Hepatocyte (in vitro differentiated cells): ENCODE data around the gene PRDM12. TPM values are rescaled to one million over a fixed set of nuclear protein-coding genes. Genes with fewer than 3 reads are reported as not detected.

Experiments used
- DNase-seq: peaks from one replicate; pipeline ENCODE4 v3.0.0-alpha.2; 2016; ENCODE audit warnings: low spot score
- H2AFZ ChIP-seq: fragments of 200-600 bp; sonication (generic); 2 replicates; pipeline ENCODE4 v1.6.0; 2016; ENCODE audit warnings: antibody characterized with exemption, mild to moderate bottlenecking
- H3K27ac ChIP-seq: fragments of 200-600 bp; sonication (generic); 2 replicates; pipeline ENCODE4 v1.5.1; 2016; ENCODE audit warnings: mild to moderate bottlenecking
- H3K27me3 ChIP-seq: fragments of 200-600 bp; sonication (generic); 2 replicates; pipeline ENCODE4 v1.6.1; 2016
- H3K36me3 ChIP-seq: fragments of 200-600 bp; sonication (generic); replicated peaks from 2 replicates; pipeline ENCODE4 v1.5.1; 2016; ENCODE audit warnings: low read depth; ENCODE audit not compliant: insufficient read depth
- H3K4me1 ChIP-seq: fragments of 200-600 bp; sonication (generic); 2 replicates; pipeline ENCODE4 v1.5.1; 2016; ENCODE audit warnings: mild to moderate bottlenecking, moderate library complexity; ENCODE audit not compliant: insufficient read depth
- H3K4me2 ChIP-seq: fragments of 200-600 bp; sonication (generic); 2 replicates; pipeline ENCODE4 v1.6.0; 2016
- H3K4me3 ChIP-seq: fragments of 200-600 bp; sonication (generic); 2 replicates; pipeline ENCODE4 v1.5.1; 2016; ENCODE audit warnings: mild to moderate bottlenecking
- H3K79me2 ChIP-seq: fragments of 200-600 bp; sonication (generic); 2 replicates; pipeline ENCODE4 v1.6.0; 2017; ENCODE audit warnings: mild to moderate bottlenecking
- H3K9me2 ChIP-seq: fragments of 200-600 bp; sonication (generic); replicated peaks from 2 replicates; pipeline ENCODE4 v1.6.0; 2017; ENCODE audit warnings: mild to moderate bottlenecking; ENCODE audit not compliant: insufficient read depth
- H3K9me3 ChIP-seq: fragments of 200-600 bp; sonication (generic); 2 replicates; pipeline ENCODE4 v1.5.1; 2016; ENCODE audit warnings: low read depth, mild to moderate bottlenecking
- H4K20me1 ChIP-seq: fragments of 200-600 bp; sonication (generic); 2 replicates; pipeline ENCODE4 v1.6.0; 2016; ENCODE audit warnings: mild to moderate bottlenecking; ENCODE audit not compliant: insufficient read depth, poor library complexity, severe bottlenecking
- EZH2 ChIP-seq: fragments of 200-600 bp; sonication (generic); IDR thresholded peaks from 2 replicates; pipeline ENCODE4 v1.6.1; 2016; ENCODE audit warnings: antibody characterized with exemption, mild to moderate bottlenecking, borderline replicate concordance
- EZH2phosphoT487 ChIP-seq: fragments of 200-600 bp; sonication (generic); IDR thresholded peaks from one replicate; pipeline ENCODE4 v1.6.1; 2018; ENCODE audit warnings: antibody characterized with exemption, mild to moderate bottlenecking, low read depth, moderate library complexity; ENCODE audit not compliant: unreplicated experiment, severe bottlenecking
- WGBS: methylation state at CpG from one replicate; pipeline ENCODE4 v1.1.6; 2016; ENCODE audit warnings: low lambda C conversion rate; ENCODE audit errors: missing lambda C conversion rate; 5-methylcytosine and 5-hydroxymethylcytosine counted together
- polyA plus RNA-seq: library from polyadenylated mRNA; unstranded; fragments of >200 nt; fragmentation: Nextera tagmentation; extraction: Ambion mirVana; gene quantifications from 2 replicates; pipeline ENCODE4 v1.2.1, GENCODE V29; 2016
- total RNA-seq: library from RNA; depleted of rRNA; stranded (reverse); fragments of >200 nt; gene quantifications from 2 replicates; pipeline ENCODE4 v1.2.3, GENCODE V29; 2014
- TF ChIP-seq, protein P1 (sequence below): fragments of 200-600 bp; sonication (generic); IDR thresholded peaks from 2 replicates; pipeline ENCODE4 v1.5.1; 2016; ENCODE audit warnings: antibody characterized with exemption, mild to moderate bottlenecking; ENCODE audit not compliant: poor library complexity

PRDM12 gene
- total and polyA plus RNA-seq, 2 experiments from 2014 or later: not detected

DNA sequence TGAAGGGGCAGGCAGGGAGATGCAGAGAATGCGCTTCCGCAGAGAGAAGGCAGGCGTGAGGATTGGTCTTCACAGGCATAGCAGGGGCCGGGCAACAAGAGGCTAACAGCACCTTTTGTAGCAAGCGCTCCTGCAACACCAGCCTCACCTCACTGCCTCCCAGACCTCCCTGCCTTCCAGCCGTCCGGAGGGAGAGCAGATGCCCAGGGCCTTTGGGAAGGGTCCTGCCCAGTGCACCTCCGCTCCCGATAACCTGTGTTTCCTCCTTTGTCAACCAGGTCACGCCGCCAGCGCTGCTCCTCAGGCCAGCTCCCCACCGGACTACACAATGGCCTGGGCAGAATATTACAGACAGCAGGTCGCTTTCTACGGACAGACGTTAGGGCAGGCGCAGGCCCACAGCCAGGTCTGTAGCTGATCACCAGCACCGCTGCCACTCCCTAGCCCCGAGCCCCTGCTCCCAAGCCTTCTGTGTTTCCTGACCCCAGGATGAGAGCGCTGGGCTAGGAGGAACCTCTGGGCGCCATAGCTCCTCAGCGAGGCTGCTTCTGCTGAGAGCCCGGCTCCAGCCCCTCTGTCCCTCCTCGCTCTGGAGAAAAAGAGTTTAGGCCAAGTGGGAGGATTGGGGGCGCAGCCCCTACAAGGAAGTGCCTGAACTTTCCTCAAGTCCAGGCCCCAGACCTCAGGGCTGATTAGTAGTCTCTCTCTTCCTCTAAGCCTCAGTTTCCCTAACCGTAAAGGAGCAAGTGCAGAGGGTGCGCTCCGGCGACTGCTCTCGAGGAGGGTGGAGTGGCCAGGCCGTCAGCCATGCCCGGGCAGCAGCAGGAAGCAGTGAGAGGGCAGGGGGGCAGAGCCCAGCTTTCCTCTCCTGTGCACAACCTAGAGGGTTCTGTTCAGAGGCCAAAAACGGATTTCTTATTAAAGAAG, 28.4 kb upstream of the PRDM12 start:
- Histone ChIP-seq H4K20me1 (no peaks in the 10 kb centered on the region), H3K4me3 (no peak overlapping the region), H3K9me2 (no peaks in the 10 kb centered on the region), H3K27ac (no peak overlapping the region), H3K79me2 (no peaks in the 10 kb centered on the region), H3K36me3 (no peaks in the 10 kb centered on the region), H3K9me3 (no peaks in the 10 kb centered on the region), H3K4me1 (no peaks in the 10 kb centered on the region), H3K27me3 (no peaks in the 10 kb centered on the region), H3K4me2 (no peak overlapping the region), H2AFZ (no peak overlapping the region)
- TF ChIP-seq EZH2phosphoT487 (no peak), EZH2 (no peak)
- TF ChIP-seq, protein P1, sequence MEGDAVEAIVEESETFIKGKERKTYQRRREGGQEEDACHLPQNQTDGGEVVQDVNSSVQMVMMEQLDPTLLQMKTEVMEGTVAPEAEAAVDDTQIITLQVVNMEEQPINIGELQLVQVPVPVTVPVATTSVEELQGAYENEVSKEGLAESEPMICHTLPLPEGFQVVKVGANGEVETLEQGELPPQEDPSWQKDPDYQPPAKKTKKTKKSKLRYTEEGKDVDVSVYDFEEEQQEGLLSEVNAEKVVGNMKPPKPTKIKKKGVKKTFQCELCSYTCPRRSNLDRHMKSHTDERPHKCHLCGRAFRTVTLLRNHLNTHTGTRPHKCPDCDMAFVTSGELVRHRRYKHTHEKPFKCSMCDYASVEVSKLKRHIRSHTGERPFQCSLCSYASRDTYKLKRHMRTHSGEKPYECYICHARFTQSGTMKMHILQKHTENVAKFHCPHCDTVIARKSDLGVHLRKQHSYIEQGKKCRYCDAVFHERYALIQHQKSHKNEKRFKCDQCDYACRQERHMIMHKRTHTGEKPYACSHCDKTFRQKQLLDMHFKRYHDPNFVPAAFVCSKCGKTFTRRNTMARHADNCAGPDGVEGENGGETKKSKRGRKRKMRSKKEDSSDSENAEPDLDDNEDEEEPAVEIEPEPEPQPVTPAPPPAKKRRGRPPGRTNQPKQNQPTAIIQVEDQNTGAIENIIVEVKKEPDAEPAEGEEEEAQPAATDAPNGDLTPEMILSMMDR: no peak
- 96% methylated on average over 33 of the region's 33 CpGs for WGBS
- DNase-seq: no peak

DNA sequence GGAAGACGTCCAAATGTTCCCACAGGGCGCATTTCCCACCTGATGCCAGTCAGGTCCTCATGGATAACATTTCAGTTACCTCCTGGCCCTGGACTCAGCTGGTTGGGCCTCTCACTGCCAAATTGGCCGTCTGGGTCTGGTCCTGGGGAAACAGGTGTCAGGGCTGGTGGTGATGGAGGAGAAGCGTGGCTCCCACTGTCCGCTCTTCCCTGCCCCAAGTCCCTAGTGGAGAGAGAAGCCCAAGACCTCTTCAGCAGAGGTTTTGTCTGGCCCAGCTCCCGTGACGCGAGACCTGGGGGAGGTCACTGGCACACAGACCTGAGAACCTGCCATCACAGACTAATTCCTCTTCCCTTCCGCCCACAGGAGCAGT, 27.8 kb upstream of the PRDM12 start:
- Histone ChIP-seq H3K27ac (no peak overlapping the region), H3K9me2 (no peaks in the 10 kb centered on the region), H3K36me3 (no peaks in the 10 kb centered on the region), H3K4me1 (no peaks in the 10 kb centered on the region), H4K20me1 (no peaks in the 10 kb centered on the region), H3K79me2 (no peaks in the 10 kb centered on the region), H3K4me2 (no peak overlapping the region), H2AFZ (no peak overlapping the region), H3K4me3 (no peak overlapping the region), H3K27me3 (no peaks in the 10 kb centered on the region), H3K9me3 (no peaks in the 10 kb centered on the region)
- TF ChIP-seq EZH2 (no peak), EZH2phosphoT487 (no peak)
- TF ChIP-seq, protein P1: no peak
- no peak for DNase-seq
- WGBS: 95% methylated on average over 9 of the region's 9 CpGs

DNA sequence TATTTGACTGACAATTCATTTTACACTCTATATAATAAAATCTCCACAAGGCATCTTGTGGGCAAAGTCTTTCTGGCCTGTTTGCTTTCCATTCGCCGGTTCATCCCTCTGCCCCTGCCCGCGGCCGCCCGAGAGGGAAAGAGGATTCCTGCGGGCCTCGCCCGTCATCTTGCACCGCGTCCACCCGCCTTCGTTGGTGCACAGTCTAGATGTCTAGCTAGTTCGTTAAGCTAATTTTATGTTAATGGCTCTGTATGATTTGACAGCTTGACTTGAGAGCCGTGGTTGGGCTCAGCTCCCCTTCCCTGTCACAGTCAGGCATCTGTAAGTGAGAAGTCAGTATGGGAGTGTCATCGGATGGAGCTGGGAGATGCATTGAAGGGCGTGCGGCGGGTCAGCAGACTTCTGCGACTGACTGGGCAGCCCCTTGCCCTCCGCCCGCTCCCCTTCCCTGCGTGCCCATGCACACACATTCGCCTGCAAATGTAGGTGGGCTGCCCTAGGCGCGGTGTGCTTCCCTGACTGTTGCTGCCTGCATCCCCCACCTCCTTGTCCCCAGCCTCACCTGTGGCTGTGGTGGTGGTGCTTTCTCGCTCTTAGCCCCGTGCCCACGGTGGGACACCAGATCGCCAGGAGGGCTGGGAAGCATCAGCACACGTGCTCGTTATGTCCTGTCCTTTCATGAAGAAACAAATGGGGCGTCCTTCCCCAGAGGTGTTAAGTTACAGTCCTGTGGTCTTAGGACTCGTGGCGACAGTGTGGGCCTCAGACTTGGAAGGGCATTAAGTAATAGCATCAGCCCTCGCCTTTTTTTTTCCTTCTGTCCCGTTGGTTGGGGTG, 25.9 kb upstream of the PRDM12 start:
- no peak overlapping the region for H3K4me3 ChIP-seq
- no peak overlapping the region for H2AFZ ChIP-seq
- H3K9me2 ChIP-seq: no peaks in the 10 kb centered on the region
- H3K27me3 ChIP-seq: no peaks in the 10 kb centered on the region
- no peak for DNase-seq
- no peaks in the 10 kb centered on the region for H4K20me1 ChIP-seq
- TF ChIP-seq, protein P1: no peak
- no peak for TF ChIP-seq EZH2
- no peak for TF ChIP-seq EZH2phosphoT487
- H3K36me3 ChIP-seq: no peaks in the 10 kb centered on the region
- 90% methylated on average over 37 of the region's 37 CpGs for WGBS
- no peaks in the 10 kb centered on the region for H3K4me1 ChIP-seq
- no peaks in the 10 kb centered on the region for H3K79me2 ChIP-seq
- H3K27ac ChIP-seq: no peak overlapping the region
- H3K4me2 ChIP-seq: no peak overlapping the region
- no peaks in the 10 kb centered on the region for H3K9me3 ChIP-seq
